Stimulated activated CD8-positive, alpha-beta memory T cell treated with anti-CD3 and anti-CD28 coated beads, Interleukin-4, amount 100 ng/mL, for 48 hours (primary cell): Measurements from ENCODE around the gene SNX32.

Experiments used
- DNase-seq: peaks from one replicate; pipeline ENCODE4 v3.0.0-alpha.2; 2020

SNX32 gene

DNA sequence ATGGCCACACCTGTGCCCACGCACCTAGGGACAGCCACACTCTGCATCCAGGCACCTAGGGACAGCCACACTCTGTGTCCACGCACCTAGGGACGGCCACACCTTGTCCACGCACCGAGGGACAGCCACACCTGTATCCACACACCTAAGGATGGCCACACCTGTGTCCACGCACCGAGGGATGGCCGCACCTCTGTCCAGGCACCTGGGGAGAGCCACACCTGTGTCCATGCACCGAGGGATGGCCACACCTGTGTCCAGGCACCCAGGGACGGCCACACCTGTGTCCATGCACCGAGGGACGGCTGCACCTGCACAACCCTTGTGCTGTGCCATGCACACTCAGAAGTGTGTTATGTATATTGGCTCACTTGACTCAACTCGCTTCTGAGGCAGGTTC lies 36.1 kb upstream of the SNX32 start:
- DNase-seq, result no peak

DNA sequence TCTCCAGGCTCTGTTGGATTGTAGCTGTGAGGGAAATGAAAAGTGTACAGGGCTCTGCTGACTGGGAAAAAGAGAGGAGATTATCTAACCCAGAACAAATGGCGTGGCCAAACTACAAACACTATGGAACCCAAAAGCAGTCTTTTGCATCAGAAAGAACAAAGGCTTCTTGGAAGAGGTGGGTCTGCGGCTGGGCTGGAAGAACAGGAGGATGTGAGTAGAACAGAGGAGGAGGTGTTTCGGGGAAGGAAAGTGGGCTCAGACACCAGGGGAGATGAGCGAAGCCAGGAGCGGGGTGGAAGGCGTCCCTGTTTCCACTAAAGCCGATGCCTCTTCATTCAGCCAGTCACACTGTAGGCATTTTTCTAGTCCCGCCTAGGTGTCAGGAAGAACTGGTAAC lies 34.9 kb upstream of the SNX32 start:
- DNase-seq, result no peak

DNA sequence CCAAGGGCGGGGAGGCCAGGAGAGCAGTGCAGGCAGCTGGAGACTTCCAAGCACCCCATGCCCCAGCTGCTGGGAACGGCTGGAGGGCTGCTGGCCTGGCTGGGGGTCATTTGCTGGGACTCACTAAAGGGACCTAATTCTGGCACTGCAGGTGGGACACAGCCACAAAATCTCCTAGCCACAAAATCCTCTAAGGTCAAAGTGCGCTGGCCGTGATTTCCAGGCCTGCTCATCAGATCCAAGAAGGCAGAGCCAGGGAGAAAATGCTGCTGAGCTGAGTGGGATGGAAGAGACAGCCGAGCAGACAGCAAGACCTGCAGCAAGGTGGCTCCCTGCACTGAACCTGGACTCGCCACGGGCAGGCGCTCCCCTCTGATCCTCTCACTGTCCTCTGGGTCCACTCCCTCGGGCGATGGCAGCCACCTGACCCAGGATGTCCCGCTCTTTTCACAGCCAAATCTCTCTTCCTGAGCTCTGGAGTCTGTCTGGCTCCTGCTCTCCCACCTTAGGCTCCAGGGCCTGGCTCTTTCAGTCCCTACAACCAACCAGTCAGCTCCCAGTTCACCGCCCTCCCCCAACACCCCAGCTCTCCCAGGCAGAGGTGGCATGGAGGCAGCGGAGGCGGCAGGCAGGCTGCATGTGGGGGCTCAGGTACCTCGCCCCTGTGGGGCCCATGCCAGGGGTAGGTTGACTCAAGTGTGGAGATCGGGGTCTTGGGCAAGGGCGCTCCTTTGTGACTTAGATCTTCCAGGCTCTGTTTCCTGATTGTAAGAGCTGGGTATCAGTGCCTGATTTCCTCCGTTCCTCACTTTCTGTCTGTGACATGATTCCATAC lies 32.4 kb upstream of the SNX32 start:
- DNase-seq, result no peak

DNA sequence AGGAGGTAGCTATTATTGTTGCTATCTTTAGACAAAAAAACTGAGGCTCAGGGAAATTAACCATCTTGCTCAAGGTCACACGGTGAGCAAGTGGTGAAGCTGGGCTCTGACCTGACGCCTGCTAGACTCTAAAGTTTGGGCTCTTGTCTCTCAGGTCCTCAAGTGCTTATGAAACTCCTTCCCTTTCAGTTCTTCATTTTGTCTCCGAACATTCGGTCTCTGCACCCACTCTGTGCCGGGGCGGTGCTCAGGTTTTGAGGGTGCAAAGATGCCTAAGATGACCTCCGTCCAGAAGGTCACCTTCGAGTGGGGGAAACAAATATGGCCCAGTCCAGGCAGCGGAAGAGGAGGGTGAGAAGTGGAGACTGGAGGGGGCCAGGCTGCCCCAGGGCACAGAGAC lies 30.9 kb upstream of the SNX32 start:
- no peak for DNase-seq

DNA sequence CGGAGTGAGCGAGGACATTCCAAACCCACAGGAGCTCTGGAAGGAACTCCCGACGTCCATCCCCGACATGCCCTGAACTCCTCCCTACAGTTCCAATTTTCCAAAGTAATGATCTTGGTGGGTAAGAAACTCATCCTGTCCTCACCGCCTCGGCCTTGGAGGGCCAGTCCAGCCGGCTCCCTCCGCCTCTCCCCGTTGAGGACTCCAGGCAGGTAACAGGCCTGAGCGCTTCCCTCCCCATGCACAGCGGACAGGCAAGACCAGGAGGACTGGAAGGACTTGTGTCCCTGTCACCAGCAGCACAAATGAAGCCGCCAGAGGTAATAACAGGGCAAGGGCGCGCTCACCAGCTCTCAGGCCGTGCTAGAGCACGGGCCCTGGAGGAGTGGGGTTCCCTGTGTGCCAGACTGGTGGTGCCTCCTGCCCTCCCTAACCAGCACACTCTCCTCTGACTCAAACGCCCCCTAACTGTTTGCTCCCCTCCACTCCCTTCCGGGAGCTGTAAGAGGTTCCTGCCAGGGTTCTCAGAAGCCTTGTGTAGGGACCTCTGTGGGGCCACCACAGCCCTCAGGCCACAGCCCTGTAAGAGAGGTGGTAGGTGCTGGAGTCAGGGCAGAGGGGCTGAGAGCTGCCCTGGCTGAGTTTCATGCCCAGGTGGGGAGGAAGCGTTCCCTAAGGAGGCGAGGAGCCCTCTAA lies 29.8 kb upstream of the SNX32 start:
- DNase-seq, result no peak

DNA sequence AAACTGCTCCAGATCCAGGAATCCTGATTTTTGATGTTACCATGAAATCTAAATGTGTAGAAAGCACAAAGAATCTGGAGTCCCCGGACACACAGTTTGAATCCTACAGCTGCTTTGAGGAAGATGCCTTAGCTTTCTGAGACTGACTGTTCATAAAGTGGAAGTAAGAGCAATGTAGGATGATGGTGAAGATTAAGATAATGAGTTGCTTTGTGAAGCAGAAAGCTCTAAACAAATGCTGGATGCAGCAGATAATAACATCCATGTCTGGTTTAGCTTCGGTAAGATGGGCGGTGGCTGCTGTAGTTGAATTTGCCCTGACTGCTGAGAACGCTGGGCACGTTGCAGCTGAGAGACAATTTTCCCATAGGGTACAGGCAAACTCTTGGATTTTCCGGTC lies 26.8 kb upstream of the SNX32 start:
- DNase-seq, result no peak

DNA sequence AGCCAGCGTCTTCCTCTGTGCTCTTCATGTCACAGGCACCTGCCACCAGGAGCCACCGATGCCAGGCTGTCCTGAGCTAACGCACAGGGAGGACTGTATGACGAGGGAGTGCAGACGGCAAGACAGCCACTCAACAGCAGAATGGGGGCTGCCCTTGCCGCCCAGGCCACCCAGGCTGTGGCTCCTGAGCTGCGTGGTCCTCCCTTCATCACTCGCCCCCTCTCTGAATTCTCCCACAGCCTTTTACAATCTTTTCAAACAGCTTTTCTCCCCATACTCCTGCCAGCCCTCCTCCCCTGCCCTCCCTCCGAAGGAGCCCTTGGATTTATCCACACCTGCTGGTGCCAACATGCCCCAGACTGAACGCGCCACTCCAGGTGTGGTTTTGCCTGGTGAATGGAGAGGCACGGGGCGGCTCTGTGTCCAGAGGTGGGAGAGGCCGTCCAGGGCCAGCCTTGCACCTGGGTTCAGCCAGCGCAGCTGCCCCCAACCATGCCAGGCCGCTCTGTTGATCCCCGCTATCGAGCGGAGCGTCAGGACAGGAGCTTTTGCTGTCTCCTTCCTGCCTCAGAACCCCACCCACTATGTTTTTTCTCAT lies 24.9 kb upstream of the SNX32 start:
- no peak for DNase-seq

DNA sequence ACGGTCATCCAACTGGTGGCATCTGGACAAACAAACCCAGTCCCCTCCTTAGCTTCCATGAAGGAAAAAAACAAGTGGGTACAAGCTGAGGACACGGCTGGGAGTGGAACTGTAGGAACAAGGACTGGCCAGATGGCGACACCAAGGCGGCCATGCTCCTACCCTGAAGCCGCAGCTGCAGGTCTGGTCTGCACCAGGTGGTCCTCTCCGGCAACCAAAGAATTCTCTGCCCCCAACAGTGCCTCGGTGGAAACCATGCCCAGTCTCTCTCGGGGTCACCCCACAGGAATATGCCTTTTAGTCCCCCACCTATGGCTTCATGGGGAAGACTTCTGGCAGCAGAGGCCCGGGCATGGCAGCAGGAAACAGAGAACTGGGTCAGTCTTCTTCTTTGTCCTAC lies 24.3 kb upstream of the SNX32 start:
- DNase-seq, result no peak

DNA sequence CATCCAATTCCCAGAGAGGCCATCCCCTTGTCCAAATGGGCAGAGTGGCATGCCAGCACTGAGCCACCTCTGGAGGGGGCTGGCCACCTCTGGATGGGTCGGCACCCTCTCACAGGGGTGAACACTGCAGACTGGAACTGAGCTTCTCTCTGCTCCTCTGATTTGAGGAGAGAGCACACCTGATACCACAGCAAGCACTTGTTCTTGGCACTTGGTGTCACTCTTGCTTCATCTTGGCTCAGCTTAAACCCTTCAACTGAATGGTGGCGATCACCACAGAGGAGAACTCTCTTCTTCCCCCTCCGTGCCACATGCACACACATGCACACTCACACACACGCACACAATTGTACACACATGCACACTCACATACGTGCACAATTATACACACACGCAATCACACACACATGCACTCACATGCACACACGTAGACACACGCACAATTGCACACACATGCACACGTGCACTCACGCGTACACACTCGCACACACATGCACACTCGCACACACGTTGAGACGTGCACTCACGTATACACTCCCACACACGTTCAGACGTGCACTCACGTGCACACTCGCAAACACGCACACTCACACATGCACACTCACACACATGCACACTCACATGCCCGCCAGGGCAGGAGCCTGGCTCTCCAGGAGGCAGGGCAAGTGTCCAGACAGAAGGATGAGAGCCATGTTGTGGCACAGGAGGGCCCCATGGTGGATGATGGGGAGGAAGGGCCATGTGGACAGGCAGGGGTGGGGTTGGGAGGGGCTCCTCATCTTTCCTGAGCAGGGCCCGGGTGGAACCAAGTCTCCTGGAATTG lies 23.5 kb upstream of the SNX32 start:
- DNase-seq, result no peak

DNA sequence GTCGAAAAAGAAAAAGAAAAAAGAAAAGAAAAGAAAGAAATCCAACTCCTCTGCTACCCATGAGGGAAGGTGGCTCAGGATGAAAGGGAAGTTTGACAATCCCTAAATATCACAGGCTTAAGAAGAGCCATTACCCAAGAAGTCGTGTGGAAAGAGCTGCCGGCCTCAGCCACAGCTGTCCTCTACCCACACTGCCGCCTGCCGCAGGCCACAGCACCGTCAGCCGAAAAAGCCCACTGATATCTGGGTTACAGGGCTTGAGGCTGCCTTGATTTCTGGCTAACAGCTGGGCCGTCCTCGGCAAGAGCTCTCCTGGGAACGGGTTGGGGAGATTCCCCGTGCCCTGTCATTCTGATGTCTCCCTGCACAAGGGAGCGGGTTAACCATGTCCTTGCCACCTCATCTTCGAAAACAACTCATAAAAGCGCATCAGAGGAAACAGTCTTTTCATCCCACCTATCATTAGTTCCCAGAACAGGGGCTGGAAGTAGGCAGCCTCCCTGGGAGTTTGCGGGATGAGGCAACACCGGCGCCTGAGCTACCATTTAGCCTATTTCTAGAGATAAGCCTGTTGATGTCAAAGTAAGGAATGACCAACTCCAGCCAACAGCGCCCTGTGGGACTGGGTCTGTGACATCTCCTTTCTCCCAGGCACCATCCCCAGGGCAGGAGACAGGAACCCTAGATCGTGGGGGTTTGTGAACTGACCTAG lies 21.8 kb upstream of the SNX32 start:
- DNase-seq, result no peak

DNA sequence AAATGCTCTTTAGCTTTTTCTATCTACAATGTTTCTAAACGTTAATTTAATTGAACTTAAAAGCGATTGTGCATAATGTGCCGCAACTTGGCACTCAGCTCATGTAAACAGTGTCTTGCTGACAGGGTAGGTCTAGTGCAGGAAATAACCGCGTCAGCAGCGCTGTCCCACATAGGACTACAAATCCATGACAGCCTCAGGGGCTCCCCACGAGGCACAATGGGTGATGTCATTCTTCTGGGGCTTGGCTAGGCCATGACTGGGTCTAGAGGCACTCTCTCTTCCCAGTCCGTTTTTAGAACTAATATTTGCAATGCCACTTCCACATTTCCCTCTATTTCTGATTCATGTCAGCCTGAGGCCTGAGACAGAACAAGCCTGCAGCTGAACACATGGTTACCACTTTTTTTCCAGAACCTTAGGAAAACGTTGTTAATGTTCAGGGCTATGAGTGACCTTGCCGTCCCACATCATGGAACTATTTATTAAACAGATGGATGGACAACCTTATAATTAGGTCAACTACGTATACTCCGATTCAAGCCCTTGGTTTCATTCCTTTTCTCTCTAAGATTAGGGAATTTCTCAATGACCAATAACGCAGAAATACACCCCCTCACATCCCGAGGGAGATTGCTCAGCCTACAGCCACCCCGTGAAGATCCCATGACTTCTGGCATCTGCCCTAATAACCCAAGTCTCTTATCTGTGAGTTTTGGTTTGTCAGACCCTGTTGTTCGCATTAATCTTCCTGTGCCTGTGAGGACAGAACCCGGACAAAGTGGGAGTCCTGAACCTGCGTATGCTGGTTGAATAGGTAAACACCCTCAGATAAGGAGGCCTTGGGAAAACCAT lies 19.4 kb upstream of the SNX32 start:
- DNase-seq, result no peak

DNA sequence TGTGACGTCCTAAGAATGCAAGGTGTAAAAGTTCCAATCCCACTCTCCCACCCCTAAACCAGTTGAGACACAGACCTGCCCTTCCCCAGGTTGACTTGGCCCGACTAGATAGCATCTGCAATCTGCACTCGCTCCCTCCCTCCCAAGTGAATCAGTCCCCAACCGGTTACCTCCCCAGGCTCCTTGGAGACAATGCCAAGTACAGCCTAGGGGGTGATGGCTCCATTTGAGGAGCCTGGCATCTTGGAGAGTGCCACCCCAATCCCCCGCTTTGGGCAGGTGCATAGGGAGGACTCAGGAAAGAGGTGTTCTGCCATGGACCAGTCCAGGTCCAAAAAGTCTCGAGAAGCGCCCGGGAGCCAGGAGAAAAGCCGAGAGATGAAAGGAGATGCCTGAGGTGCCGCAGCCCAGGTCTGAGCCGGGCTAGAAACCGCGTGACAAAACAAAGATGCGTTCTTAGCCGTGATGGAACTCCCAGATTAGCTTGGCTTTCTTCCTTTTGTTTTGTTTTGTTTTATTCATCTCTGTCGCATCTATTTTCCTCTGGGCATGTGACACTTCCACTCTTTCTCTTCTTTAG lies 18.7 kb upstream of the SNX32 start:
- DNase-seq, result no peak

DNA sequence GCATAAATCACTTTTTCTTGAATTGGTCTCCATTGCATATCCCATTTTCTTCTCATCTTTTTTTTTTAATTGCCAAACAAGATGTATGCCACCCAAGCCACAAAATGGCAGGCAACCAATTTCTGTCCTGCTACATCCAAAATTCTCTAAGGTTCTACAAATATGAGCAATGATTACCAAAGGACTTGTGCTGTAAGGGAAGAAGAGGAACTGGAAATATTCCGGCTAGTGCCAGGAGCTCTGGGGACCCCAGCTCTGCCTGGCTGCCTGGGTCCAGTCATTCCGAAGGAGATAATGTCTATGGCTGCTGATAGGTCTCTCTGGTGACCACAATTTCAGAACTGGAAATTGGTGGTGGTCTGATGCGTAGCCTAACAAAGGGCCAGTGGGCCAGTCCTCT lies 17.1 kb upstream of the SNX32 start:
- DNase-seq, result no peak

DNA sequence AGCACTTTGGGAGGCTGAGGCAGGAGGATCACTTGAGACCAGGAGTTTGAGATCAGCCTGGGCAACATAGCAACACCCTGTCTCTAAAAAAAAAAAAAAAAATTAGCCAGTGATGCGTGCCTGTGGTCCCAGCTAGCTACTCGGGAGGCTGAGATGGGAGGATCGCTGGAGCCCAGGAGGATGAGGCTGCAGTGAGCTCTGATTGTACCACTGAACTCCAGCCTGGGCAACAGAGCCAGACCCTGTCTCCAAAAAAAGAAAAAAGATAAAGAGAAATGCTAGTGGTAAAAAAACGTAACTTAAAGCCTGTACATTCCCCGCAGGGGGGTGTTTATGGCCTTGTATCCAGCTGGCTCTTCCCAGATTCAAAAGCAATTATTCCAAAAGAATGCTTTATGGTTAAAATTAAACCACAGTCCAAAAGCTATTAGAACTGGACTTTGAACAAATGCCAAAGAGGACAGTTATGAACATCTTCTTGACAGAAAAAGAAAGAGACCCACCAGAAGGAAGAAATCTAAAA lies 16.4 kb upstream of the SNX32 start:
- DNase-seq, result no peak

DNA sequence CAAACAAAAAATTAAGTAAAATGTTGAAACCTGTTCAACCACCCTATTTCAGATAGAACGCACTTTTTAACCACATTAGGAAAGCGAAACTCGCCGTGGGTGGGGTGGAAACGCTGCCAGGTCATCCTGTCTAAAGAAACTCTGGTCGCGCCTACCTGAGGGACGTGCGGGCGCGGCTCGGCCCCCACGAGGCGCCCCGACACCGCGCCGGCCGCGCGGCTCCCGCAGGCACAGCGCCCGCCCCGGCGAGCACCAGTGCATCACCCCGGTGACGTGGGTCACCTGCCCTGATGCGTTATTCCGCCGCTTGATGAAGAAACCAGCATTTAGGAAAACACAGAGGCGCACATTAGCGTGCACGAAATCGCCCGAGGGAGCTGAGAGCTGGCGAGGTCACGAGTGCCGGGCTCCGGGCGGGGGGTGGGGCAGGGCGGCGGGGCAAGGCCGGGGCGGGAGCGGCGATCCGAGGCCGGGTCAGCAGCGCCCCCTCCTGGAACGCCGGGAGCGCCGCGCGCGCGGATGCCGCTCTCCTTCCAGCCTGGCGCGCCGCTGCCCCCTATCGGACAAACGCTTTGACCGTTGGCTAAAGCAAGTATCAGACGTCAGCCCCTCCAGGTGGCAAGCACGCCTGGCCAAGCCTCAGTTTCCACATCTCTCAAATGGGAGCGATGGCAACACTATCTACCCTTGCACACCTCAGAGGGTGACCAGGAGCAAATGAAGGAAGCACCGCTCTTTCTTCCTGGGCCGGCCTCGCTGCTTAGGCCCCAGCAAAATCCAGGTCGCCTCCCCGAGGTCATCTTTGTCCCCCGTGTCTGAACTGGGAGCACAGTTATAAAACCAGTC lies 15.7 kb upstream of the SNX32 start:
- peak; percentile 100 for DNase-seq

DNA sequence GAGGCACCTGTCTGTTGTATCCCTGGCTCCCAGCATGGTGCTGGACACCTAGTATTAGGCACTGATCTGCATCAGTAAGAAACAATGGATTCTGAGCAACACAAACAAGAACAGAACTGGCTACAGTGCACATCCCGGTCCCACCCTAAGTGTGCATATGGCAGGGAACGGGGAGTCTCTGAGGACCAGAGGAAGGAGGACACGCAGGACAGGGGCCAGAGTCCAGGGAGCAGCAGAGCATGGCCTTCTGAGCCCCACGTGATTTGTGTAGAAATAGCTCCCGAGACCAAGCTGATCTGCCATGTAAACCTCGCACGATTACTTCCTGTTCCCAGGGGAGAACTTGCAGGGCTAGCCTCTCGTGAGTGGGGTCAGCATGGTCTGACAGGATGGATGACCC lies 12.7 kb upstream of the SNX32 start:
- DNase-seq, result no peak

DNA sequence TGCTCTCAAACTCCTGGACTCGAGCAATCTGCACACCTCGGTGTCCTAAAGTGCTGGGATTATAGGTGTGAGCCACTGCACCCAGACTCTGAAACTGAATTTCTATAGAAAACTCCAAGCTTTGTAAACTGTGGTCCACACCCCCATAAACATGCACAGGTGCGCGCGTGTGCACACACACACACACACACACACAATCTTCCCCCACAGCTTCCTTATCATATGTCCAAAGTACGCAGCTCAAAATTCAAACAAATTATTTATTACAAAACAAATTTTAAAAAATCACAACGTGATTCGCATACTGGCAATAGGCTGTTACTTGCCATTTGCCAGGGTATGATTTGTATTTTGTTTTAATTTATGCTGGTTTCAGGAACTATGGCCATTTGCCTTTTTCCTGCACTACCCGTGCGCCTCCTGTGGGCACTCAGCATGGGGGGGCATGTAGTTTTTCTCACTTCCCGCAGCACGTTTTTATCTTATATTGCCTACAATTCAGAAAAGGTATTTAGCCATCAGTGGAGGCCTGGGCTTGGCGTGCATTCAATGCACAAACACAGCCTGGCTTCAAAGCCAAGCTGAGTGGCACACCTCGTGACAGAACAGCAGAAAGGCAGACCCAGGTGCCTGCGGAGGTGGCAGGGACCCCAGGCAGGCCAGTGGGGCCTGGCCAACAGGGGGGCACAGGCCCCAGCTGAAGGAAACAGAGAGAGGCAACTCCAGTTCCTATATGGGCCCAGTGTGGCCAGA lies 10.8 kb upstream of the SNX32 start:
- DNase-seq, result no peak

DNA sequence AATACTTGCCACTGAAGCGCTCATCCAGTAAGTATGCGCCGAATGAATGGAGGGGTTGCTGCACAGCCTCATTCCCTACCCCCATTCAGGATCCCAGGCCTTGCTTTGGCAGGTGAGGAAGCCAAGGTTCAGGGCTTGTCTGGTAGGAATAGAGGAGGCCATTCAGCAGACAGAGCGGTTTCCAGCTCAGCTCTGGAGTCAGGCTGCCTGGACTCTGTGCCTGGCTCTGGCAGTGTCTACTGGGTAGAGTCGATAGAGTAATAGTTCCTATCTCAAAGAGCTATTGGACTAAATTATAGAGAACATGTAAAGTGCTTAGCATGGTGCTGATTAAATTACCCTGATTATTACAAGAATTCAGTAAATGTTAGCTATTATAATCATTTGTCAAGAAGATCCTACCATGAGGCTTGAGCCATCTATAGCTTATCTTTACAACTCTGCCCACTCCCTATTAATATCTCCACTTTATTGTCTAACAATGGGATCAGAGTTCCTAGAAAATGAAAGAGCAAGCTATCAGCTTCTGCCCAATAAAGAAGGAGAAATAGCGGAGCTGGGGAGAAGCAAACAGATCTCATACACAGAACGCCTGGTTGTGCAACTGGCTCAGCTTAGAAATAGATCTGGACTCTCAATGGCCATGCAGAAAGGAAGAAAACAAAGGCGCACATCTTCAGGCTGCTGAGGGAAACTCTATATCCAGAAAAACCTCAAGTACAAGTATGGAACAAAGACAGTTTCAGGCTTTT lies 6.6 kb upstream of the SNX32 start:
- DNase-seq, result no peak

DNA sequence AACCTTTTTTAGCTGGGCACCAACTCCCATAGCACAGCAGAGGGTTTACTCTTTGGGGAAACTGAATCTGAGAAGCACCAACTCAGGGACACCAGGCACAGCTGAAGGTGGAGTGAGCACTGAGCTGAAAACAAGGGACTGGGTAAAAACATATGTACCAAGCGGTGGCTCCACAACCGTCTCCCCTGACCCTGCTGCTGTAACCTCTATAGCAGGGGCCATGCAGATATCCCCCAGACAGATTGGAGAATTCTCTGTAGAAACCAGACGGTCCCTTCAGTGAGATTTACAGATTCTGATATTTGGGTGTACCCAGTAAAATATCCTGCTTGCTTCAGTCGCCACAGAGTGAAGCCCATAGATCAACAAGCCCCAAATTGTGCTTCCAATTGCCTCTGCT lies 4.3 kb upstream of the SNX32 start:
- DNase-seq, result no peak
